Right lobe of liver (tissue), 6 donors: ENCODE results near the gene C4BPB. TPM values are rescaled to one million over a fixed set of nuclear protein-coding genes. Genes with fewer than 3 reads are reported as not detected.

Experiments used
- ATAC-seq, 4 donors: fragments of 200-7000 bp; cut with Tn5 transposase; one replicate each; pipeline ENCODE4 v1.9.1; 2020; ENCODE audit warnings: mild to moderate bottlenecking in 4 of 4, moderate library complexity in 4 of 4
- DNase-seq, 3 donors: peaks; one replicate each; pipeline ENCODE4 v3.0.0-alpha.2; 2020
- H3K27ac ChIP-seq, 3 donors: fragments of 200-600 bp; one replicate each; pipeline ENCODE4 v1.8.0; 2022
- H3K27me3 ChIP-seq, 2 donors: fragments of 200-600 bp; one replicate each; pipeline ENCODE4 v1.8.0; 2022
- H3K36me3 ChIP-seq, 4 donors: fragments of 200-600 bp; sonication (generic) in 1 of 4; one replicate each; pipeline versions ENCODE4 v1.5.1 to v1.8.0; 2017 to 2022; ENCODE audit warnings: control low read depth in 1 of 4
- H3K4me1 ChIP-seq, 4 donors: fragments of 200-600 bp; sonication (generic) in 1 of 4; one replicate each; pipeline versions ENCODE4 v1.5.1 to v1.8.0; 2017 to 2022; ENCODE audit warnings: control low read depth in 1 of 4
- H3K4me3 ChIP-seq, 3 donors: fragments of 200-600 bp; one replicate each; pipeline ENCODE4 v1.8.0; 2022
- H3K9me3 ChIP-seq, 4 donors: fragments of 200-600 bp; sonication (generic) in 1 of 4; one replicate each; pipeline versions ENCODE4 v1.5.1 to v1.8.0; 2017 to 2022; ENCODE audit warnings: control low read depth in 1 of 4
- POLR2A ChIP-seq: fragments of 450-650 bp; IDR thresholded peaks from one replicate; pipeline ENCODE4 v1.6.1; 2017; ENCODE audit warnings: antibody characterized with exemption, mild to moderate bottlenecking
- WGBS: methylation state at CpG from one replicate; pipeline ENCODE4 v1.1.6; 2018; ENCODE audit warnings: low coverage, low lambda C conversion rate; ENCODE audit not compliant: insufficient coverage; ENCODE audit errors: missing lambda C conversion rate; 5-methylcytosine and 5-hydroxymethylcytosine counted together
- intact Hi-C, 2 donors: fragments of 100-400 bp; cut with DNase I; formaldehyde crosslinking; loops; one replicate each; pipeline versions ENCODE4 v1.11.2 to v1.14.1; 2022
- total RNA-seq, 6 experiments: library from RNA; depleted of rRNA in 2 of 6; stranded (reverse); fragments of >200 nt in 2 of 6; fragmentation: NEBNext Ultra II Directional in 3 of 6; extraction: Animal tissue kit (Norgen Biotek cat#: 25700) in 3 of 6; gene quantifications; one replicate each; pipeline versions ENCODE4 v1.1.0 to v1.2.4, GENCODE V29; 2016 to 2023
- TF ChIP-seq, protein P1 (sequence below), 4 donors: fragments of 200-600 bp in 3 of 4; fragments of 450-650 bp in 1 of 4; IDR thresholded peaks; one replicate each; pipeline versions ENCODE4 v1.5.1 to v1.8.0; 2016 to 2022; ENCODE audit warnings: antibody characterized with exemption in 4 of 4, mild to moderate bottlenecking in 2 of 4
- donor health status: DM: no; HTN: yes; CAD: no.
- donor health status: DM: no; HTN: no; CAD: no.
- donor health status: DM: no; HTN: no; CAD: no.
- donor health status: DM: no; HTN: yes; CAD: no.
- donor health status: DM: no; HTN: yes; CAD: no.

The C4BPB gene
- total RNA-seq, 6 experiments from 2014 or later, result 156 to 328 (median 226) TPM

- H3K36me3 ChIP-seq, result no peaks in the 10 kb centered on the region
- TF ChIP-seq, protein P1, sequence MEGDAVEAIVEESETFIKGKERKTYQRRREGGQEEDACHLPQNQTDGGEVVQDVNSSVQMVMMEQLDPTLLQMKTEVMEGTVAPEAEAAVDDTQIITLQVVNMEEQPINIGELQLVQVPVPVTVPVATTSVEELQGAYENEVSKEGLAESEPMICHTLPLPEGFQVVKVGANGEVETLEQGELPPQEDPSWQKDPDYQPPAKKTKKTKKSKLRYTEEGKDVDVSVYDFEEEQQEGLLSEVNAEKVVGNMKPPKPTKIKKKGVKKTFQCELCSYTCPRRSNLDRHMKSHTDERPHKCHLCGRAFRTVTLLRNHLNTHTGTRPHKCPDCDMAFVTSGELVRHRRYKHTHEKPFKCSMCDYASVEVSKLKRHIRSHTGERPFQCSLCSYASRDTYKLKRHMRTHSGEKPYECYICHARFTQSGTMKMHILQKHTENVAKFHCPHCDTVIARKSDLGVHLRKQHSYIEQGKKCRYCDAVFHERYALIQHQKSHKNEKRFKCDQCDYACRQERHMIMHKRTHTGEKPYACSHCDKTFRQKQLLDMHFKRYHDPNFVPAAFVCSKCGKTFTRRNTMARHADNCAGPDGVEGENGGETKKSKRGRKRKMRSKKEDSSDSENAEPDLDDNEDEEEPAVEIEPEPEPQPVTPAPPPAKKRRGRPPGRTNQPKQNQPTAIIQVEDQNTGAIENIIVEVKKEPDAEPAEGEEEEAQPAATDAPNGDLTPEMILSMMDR (IDR thresholded peaks at IDR 0.05), result no peak
- TF ChIP-seq POLR2A, result no peak
- peaks cover 0 to 16% (median 1%) of the 10 kb centered on the region in 4 donors for H3K4me1 ChIP-seq
- no peak for ATAC-seq
- intact Hi-C loops, result no loop called here
- DNase-seq, result no peak
- no peaks in the 10 kb centered on the region for H3K27me3 ChIP-seq
- WGBS, result 57% methylated on average over 2 of the region's 2 CpGs
- H3K9me3 ChIP-seq, result no peaks in the 10 kb centered on the region
- H3K27ac ChIP-seq, result no peak overlapping the region
- H3K4me3 ChIP-seq, result no peak overlapping the region
These were observed 34.2 kb upstream of the C4BPB start for GRCh38 chr1:207054491-207054890.

DNA sequence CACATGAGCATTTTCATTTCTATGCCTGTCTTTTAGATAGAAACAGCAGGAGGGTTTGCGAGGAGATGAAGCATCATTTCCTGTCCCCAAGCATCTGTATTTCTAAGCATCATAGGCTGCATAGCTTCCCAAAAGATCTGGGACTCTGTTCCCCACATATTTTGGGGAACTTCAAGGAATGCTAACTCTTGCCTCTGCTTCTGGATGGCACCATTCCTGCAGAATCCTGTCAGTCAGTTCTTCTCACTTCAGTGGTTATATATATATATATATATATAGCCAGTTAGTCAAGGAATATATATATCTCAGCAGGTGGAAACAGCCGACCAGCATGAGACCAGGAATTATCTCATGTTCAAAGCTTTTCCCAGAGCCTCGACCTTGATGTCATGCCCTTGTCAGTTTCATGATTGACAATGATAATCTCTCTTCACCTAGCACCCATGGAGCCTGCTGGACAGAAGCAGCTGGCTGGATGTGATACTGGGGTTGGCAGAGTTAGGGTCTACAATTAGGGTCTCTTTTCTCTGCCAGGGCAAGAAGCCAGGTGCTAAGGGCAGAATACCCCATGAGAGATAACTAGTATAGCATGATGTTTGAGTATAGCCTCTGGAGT is 33.2 kb upstream of the C4BPB start:
- TF ChIP-seq, protein P1 (IDR thresholded peaks at IDR 0.05), result no peak
- TF ChIP-seq POLR2A, result no peak
- intact Hi-C loops, result no loop called here
- 81% methylated on average over 2 of the region's 3 CpGs for WGBS
- Histone ChIP-seq H3K9me3 (no peaks in the 10 kb centered on the region), H3K36me3 (no peaks in the 10 kb centered on the region), H3K4me1 (peaks cover 0 to 13% (median 1%) of the 10 kb centered on the region in 4 donors), H3K27me3 (no peaks in the 10 kb centered on the region), H3K27ac (no peak overlapping the region), H3K4me3 (no peak overlapping the region)
- DNase-seq (no peak), ATAC-seq (no peak)

- Histone ChIP-seq H3K4me3 (no peak overlapping the region), H3K36me3 (peaks cover 0 to 4% (median 0%) of the 10 kb centered on the region in 4 donors), H3K27me3 (no peaks in the 10 kb centered on the region), H3K27ac (no peak overlapping the region), H3K9me3 (no peaks in the 10 kb centered on the region), H3K4me1 (peaks cover 0 to 7% (median under 1%) of the 10 kb centered on the region in 4 donors)
- ATAC-seq (no peak), DNase-seq (no peak)
- 51% methylated on average over 6 of the region's 6 CpGs for WGBS
- TF ChIP-seq, protein P1 (IDR thresholded peaks at IDR 0.05), result no peak
- no peak for TF ChIP-seq POLR2A
- intact Hi-C loops, result no loop called here
These were observed 32.0 kb upstream of the C4BPB start for GRCh38 chr1:207056673-207057072.

DNA sequence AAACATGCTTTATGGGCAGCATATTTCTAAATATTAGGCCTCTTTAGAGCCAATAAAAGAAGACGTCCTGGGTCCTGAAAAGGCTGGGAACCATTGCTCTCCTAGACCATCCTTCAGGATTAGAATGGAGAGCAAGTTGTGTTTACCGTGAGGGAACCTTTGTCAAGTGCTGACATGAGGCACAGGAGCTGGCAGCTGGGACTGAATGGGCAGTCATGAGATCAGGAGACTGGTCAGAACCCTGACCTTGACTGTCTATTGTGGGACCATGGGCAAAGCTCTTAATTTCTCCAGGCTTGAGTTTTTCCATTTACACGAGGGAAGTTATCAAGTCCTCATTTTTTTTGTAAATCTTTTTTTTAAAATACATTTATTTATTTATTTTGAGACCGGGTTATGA is 30.4 kb upstream of the C4BPB start:
- ATAC-seq (no peak), DNase-seq (no peak)
- 92% methylated on average over 4 of the region's 4 CpGs for WGBS
- no peak overlapping the region for H3K4me3 ChIP-seq
- intact Hi-C loops, result no loop called here
- no peaks in the 10 kb centered on the region for H3K27me3 ChIP-seq
- peaks cover 0 to 15% (median 5%) of the 10 kb centered on the region in 4 donors for H3K36me3 ChIP-seq
- H3K27ac ChIP-seq, result no peak overlapping the region
- H3K9me3 ChIP-seq, result no peaks in the 10 kb centered on the region
- TF ChIP-seq, protein P1 (IDR thresholded peaks at IDR 0.05), result no peak
- no peak for TF ChIP-seq POLR2A
- no peaks in the 10 kb centered on the region for H3K4me1 ChIP-seq
